Measurements from ENCODE around the gene OPTN.
"Not testable (repeated sequence)": the region's sequence is repeated elsewhere in the genome, so short reads cannot be mapped to it uniquely, and the experiment has no call there.

OPTN gene

DNA sequence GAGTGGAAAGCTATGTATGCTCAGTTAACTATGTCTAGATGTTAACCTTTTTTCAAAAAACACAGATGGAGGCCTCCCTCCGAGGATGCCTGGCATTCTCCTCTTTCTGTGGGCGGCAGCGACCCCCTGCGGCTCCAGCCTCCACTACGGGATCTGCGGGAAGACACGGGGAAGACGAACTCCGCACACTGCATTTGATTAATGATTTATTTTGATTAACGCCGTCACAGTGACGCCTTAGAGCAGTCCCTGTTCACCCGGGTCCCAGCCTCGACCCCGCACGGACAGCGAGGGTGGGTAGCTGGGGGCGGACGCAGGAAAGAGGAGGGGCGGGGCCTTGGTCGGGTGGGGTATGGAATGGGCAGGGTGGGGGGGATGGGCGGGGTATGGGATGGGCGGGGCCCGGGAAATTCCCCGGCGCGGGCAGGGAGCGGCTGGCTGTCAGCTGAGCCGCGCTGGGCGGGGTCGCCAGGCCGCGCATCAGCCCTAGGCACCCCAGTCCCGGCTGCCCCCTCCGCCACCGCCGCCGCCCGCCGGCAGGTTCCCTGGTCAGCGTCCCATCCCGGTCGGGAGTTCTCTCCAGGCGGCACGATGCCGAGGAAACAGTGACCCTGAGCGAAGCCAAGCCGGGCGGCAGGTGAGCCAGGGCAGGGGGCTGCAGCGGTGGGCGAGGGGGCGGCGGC, at the start of gene OPTN:
Gene OPTN (plus strand): TSS at position 498 of the 683 bp plus-strand sequence. CDS start 8,960 bp downstream, outside the sequence.
- H3K4me1 ChIP-seq (ENCODE audit: control insufficient read depth, insufficient read depth, low read length), result no peaks in the 10 kb centered on the region
- no peaks in the 10 kb centered on the region for H3K9me3 ChIP-seq (ENCODE audit: control insufficient read depth, insufficient read depth, low read length)
- H3K9ac ChIP-seq (ENCODE audit: low read depth, low read length), result peak within 1 kb of the TSS; percentile 41
- peak within 1 kb of the TSS; percentile 89 for H3K4me3 ChIP-seq (ENCODE audit: low read depth, low read length)
- no peaks in the 10 kb centered on the region for H3K36me3 ChIP-seq (ENCODE audit: control insufficient read depth, insufficient read depth, low read length)
- no peaks in the 10 kb centered on the region for H3K27me3 ChIP-seq (ENCODE audit: control insufficient read depth, insufficient read depth, low read length)

DNA sequence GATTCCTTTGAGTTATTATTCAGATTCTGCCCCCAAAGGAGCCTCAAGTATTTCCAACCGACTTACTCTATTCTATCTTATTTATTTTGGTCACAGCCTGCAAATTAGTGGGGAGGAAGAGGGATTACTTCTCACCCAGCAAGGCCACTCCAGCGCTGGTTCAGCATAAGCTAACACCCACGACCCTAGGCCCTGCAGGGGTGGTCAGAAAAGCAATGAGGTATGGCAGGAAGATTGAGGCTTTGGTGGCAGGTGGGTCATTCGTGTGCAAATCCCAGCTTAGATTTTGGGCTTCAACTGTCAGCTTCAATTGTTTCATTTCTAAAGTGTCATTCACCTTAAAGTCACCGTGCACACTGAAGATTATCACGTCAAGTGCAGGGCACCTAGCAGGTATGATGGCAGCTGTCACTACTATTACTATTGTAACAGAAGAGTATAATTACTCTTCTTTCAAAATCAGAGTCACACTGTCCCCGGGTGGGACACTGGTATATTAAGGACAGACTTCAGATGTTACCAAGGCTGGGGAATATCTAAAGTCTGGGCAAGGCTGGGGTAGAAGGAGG, 48.8 kb upstream of the OPTN start:
- no peaks in the 10 kb centered on the region for H3K27me3 ChIP-seq (ENCODE audit: control insufficient read depth, insufficient read depth, low read length)
- no peak overlapping the region for H3K9ac ChIP-seq (ENCODE audit: low read depth, low read length)
- no peaks in the 10 kb centered on the region for H3K9me3 ChIP-seq (ENCODE audit: control insufficient read depth, insufficient read depth, low read length)
- H3K4me3 ChIP-seq (ENCODE audit: low read depth, low read length), result no peak overlapping the region
- no peaks in the 10 kb centered on the region for H3K36me3 ChIP-seq (ENCODE audit: control insufficient read depth, insufficient read depth, low read length)
- H3K4me1 ChIP-seq (ENCODE audit: control insufficient read depth, insufficient read depth, low read length), result peaks cover 5% of the 10 kb centered on the region

DNA sequence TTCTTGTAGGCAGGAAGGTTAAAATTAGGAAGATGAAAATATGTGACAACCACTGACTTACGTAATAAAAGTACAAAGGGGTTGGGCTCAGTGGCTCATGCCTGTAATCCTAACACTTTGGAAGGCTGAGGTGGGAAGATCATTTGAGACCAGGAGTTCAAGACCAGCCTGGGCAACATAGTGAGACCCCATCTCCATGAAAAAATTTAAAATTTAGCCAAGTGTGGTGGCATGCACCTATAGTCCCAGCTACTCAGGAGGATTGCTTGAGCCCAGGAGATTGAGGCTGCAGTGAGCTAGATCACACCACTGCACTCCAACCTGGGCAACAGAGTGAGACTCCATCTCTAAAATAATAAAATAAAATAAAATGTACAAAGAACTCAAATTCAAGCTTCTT, 46.8 kb upstream of the OPTN start:
- H3K9me3 ChIP-seq (ENCODE audit: control insufficient read depth, insufficient read depth, low read length); H3K36me3 ChIP-seq (ENCODE audit: control insufficient read depth, insufficient read depth, low read length); H3K9ac ChIP-seq (ENCODE audit: low read depth, low read length); H3K27me3 ChIP-seq (ENCODE audit: control insufficient read depth, insufficient read depth, low read length); H3K4me1 ChIP-seq (ENCODE audit: control insufficient read depth, insufficient read depth, low read length); H3K4me3 ChIP-seq (ENCODE audit: low read depth, low read length): not testable (repeated sequence)

DNA sequence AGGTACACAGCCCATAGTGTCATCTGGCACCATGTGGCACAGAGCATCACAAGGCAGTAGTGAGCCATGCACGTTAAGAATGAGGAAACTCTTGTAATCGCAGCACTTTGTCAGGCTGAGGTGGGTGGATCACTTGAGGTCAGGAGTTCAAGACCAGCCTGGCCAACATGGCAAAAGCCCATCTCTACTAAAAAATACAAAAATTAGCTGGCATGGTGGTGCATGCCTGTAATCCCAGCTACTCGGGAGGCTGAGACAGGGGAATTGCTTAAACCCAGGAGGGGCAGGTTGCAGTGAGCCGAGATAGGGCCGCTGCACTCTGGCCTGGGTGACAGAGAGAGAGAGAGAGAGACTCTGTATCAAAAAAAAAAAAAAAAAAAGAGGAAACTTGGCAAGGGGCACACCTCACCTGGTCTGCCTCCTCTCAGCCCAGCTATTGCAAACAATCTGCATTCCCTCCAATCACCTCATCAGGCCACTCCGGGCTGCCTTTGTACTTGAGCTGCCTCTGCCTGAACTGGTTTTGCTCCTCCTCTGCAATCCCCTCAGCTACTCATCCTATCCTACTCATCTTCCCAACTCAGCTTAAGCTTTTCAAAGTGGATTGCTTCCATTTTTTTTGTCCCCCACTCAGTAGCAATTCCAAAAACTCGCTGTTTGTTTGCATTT, 46.0 kb upstream of the OPTN start:
- peaks cover 2% of the 10 kb centered on the region for H3K4me1 ChIP-seq (ENCODE audit: control insufficient read depth, insufficient read depth, low read length)
- no peak overlapping the region for H3K9ac ChIP-seq (ENCODE audit: low read depth, low read length)
- H3K27me3 ChIP-seq (ENCODE audit: control insufficient read depth, insufficient read depth, low read length), result no peaks in the 10 kb centered on the region
- no peak overlapping the region for H3K4me3 ChIP-seq (ENCODE audit: low read depth, low read length)
- H3K9me3 ChIP-seq (ENCODE audit: control insufficient read depth, insufficient read depth, low read length), result no peaks in the 10 kb centered on the region
- no peaks in the 10 kb centered on the region for H3K36me3 ChIP-seq (ENCODE audit: control insufficient read depth, insufficient read depth, low read length)

DNA sequence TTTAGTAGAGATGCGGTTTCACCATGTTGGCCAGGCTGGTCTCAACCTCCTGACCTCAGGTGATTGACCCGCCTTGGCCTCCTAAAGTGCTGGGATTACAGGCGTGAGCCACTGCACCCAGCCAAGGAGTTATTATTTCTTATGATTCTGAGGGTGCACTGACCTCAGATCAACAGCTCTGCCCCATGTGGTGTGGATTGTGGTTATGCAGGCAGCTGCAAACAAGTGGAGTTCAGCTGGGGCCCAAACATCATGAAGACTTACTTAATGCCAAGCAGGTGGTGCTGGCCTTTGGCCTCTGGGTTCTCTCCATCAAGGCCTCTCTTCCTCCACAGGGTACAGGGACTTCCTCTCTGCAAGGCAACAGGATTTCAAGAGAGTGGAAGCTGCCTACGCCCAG, 45.1 kb upstream of the OPTN start:
- H3K9ac ChIP-seq (ENCODE audit: low read depth, low read length), result no peak overlapping the region
- H3K4me1 ChIP-seq (ENCODE audit: control insufficient read depth, insufficient read depth, low read length), result peaks cover 2% of the 10 kb centered on the region
- H3K9me3 ChIP-seq (ENCODE audit: control insufficient read depth, insufficient read depth, low read length), result no peaks in the 10 kb centered on the region
- H3K27me3 ChIP-seq (ENCODE audit: control insufficient read depth, insufficient read depth, low read length), result no peaks in the 10 kb centered on the region
- H3K4me3 ChIP-seq (ENCODE audit: low read depth, low read length), result no peak overlapping the region
- H3K36me3 ChIP-seq (ENCODE audit: control insufficient read depth, insufficient read depth, low read length), result no peaks in the 10 kb centered on the region

DNA sequence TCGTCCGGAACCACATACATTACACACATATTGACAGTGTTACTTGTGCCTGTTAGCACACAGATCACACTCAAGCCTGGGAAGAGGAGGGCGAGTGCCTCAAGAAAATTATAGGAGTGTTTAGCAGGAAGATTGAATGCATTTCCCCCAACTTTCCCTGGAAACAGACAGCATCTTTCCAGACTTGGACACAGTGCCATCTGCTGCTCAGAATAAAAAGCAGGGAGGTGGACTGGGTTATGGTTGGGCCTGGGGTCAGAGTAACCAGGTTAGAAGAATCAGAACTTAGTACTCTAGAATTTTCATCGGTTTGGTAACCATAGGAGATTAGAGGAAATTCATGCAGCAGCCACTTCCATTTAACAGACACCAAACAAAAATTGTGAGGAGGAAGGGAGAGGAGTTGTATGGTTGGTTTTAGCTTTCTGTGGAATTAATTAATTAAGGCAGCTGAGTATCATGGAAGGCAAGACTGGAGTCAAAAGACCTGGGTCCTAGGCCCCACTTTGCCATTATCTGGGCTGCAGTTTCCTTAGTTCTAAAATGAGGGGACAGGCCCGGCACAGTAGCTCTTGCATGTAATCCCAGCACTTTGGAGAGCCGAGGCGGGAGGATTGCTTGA, 43.4 kb upstream of the OPTN start:
- Histone ChIP-seq H3K36me3 (ENCODE audit: control insufficient read depth, insufficient read depth, low read length) (no peaks in the 10 kb centered on the region), H3K9me3 (ENCODE audit: control insufficient read depth, insufficient read depth, low read length) (no peaks in the 10 kb centered on the region), H3K27me3 (ENCODE audit: control insufficient read depth, insufficient read depth, low read length) (no peaks in the 10 kb centered on the region), H3K4me1 (ENCODE audit: control insufficient read depth, insufficient read depth, low read length) (peaks cover 2% of the 10 kb centered on the region), H3K9ac (ENCODE audit: low read depth, low read length) (no peak overlapping the region), H3K4me3 (ENCODE audit: low read depth, low read length) (no peak overlapping the region)

DNA sequence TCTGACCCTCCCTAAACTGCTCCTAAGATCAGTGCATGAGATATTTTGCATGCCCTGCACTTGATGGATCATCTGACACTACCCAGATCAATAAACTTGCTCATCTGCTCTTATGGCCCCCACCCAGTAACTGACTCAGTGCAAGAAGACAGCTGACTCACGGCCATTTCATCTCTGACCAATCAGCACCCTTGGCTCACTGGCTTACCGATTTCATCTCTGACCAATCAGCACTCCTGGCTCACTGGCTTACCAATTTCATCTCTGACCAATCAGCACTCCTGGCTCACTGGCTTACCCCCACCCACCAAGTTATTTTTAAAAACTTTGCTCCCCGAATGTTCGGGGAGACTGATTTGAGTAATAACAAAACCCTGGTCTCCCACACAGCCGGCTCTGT, 37.2 kb upstream of the OPTN start:
- Histone ChIP-seq H3K4me3 (ENCODE audit: low read depth, low read length) (no peak overlapping the region), H3K9ac (ENCODE audit: low read depth, low read length) (no peak overlapping the region), H3K4me1 (ENCODE audit: control insufficient read depth, insufficient read depth, low read length) (peaks cover 4% of the 10 kb centered on the region), H3K27me3 (ENCODE audit: control insufficient read depth, insufficient read depth, low read length) (no peaks in the 10 kb centered on the region), H3K36me3 (ENCODE audit: control insufficient read depth, insufficient read depth, low read length) (no peaks in the 10 kb centered on the region), H3K9me3 (ENCODE audit: control insufficient read depth, insufficient read depth, low read length) (no peaks in the 10 kb centered on the region)

DNA sequence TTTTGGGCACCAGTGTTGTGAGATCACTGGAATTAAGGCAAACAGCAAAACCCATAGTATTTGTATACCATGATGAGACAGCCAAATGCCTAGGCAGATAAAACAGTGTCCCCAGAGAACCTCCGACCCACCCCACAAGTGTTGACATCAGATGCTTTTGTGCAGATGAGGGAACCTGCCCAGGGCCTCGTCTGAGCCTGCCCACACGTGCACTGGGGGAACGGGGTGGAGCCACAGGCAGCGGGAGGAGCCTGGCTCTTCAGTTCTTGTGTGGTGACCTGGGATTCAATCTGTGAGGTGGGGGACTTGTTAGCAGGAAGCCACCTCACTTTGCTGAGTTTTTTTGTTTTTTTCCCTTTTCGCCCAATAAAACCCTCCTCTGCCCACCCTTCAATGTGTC, 33.4 kb upstream of the OPTN start:
- Histone ChIP-seq H3K9me3 (ENCODE audit: control insufficient read depth, insufficient read depth, low read length) (no peaks in the 10 kb centered on the region), H3K27me3 (ENCODE audit: control insufficient read depth, insufficient read depth, low read length) (no peaks in the 10 kb centered on the region), H3K4me1 (ENCODE audit: control insufficient read depth, insufficient read depth, low read length) (peaks cover 2% of the 10 kb centered on the region), H3K9ac (ENCODE audit: low read depth, low read length) (no peak overlapping the region), H3K36me3 (ENCODE audit: control insufficient read depth, insufficient read depth, low read length) (no peaks in the 10 kb centered on the region), H3K4me3 (ENCODE audit: low read depth, low read length) (no peak overlapping the region)

DNA sequence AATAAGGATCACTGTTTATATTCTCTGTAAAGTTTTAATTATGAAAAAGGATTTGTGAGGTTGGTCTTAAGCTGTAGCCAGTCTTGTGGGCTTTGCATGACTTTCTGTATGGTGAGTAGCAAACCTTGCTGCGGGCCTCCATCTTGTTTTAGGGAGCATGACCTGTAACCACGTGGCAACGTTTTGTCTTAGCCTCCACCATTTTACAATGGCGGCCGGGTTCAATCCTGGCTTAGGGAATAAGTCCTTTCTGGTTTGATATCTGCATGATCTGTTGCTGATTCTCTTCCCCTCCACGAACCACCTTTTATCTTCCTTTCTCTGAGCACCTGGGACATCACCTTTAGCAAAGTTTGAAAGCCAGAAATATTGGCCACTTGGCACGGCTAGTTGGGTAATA, 32.5 kb upstream of the OPTN start:
- peaks cover 2% of the 10 kb centered on the region for H3K4me1 ChIP-seq (ENCODE audit: control insufficient read depth, insufficient read depth, low read length)
- no peak overlapping the region for H3K9ac ChIP-seq (ENCODE audit: low read depth, low read length)
- H3K27me3 ChIP-seq (ENCODE audit: control insufficient read depth, insufficient read depth, low read length), result no peaks in the 10 kb centered on the region
- H3K36me3 ChIP-seq (ENCODE audit: control insufficient read depth, insufficient read depth, low read length), result no peaks in the 10 kb centered on the region
- H3K9me3 ChIP-seq (ENCODE audit: control insufficient read depth, insufficient read depth, low read length), result no peaks in the 10 kb centered on the region
- H3K4me3 ChIP-seq (ENCODE audit: low read depth, low read length), result no peak overlapping the region

DNA sequence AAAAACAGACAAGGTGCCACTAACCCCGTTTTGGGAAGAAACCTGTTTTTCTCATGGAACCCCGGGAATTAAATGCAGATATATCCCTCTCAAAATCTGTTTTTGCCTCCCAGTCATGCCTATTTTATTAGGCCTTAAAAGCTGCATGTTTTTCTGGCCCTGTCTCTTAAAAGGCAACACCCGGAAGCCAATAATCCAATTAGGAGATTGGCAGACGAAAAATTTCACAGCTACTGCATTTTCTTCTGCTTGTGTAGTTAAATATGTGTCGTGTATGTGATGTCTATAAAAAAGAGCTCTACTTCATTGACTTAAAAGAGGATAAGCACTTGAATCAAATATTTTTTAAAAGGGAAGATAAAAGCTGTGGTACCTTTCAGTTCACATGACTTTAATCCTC, 31.9 kb upstream of the OPTN start:
- Histone ChIP-seq H3K27me3 (ENCODE audit: control insufficient read depth, insufficient read depth, low read length) (no peaks in the 10 kb centered on the region), H3K36me3 (ENCODE audit: control insufficient read depth, insufficient read depth, low read length) (no peaks in the 10 kb centered on the region), H3K9ac (ENCODE audit: low read depth, low read length) (no peak overlapping the region), H3K4me1 (ENCODE audit: control insufficient read depth, insufficient read depth, low read length) (peaks cover 2% of the 10 kb centered on the region), H3K4me3 (ENCODE audit: low read depth, low read length) (no peak overlapping the region), H3K9me3 (ENCODE audit: control insufficient read depth, insufficient read depth, low read length) (no peaks in the 10 kb centered on the region)

DNA sequence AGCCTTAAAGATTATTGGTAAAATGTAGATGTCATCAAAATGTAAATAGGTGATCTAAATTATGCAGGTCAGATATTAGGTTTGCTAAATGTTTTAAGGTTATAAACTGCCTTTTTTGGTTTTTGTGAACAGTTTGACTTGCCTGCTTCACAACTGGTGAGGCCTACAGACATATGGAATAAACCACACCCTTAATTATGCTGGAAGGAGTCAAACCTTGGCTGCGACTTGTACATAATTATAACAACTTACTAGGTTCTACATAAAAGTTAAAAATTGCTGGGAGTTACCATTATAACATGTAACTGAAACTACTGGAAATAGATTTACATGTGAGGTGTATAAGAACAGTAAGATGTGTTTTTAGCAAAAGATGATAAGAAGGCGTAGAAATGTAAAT, 31.5 kb upstream of the OPTN start:
- Histone ChIP-seq H3K4me1 (ENCODE audit: control insufficient read depth, insufficient read depth, low read length) (peaks cover 2% of the 10 kb centered on the region), H3K9me3 (ENCODE audit: control insufficient read depth, insufficient read depth, low read length) (no peaks in the 10 kb centered on the region)

DNA sequence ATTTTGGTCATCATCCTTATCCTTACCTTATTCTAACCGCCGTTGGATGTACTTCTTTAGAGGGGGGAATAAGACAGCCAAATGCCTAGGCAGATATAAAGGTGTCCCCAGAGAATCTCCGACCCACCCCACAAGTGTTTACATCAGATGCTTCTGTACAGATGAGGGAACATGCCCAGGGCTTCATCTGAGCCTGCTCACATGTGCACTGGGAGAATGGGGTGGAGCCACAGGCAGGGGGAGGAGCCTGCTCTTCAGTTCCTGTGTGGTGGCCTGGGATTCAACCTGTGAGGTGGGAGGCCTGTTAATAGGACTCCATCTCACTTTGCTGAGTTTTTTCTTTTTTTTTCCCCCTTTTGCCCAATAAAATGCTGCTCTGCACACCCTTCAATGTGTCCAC, 27.6 kb upstream of the OPTN start:
- no peaks in the 10 kb centered on the region for H3K27me3 ChIP-seq (ENCODE audit: control insufficient read depth, insufficient read depth, low read length)
- H3K9ac ChIP-seq (ENCODE audit: low read depth, low read length), result no peak overlapping the region
- no peaks in the 10 kb centered on the region for H3K9me3 ChIP-seq (ENCODE audit: control insufficient read depth, insufficient read depth, low read length)
- no peaks in the 10 kb centered on the region for H3K4me1 ChIP-seq (ENCODE audit: control insufficient read depth, insufficient read depth, low read length)
- H3K4me3 ChIP-seq (ENCODE audit: low read depth, low read length), result no peak overlapping the region
- H3K36me3 ChIP-seq (ENCODE audit: control insufficient read depth, insufficient read depth, low read length), result no peaks in the 10 kb centered on the region

More for the DNA sequence above, 31.5 kb upstream of the OPTN start:
- Histone ChIP-seq H3K9ac (ENCODE audit: low read depth, low read length) (no peak overlapping the region), H3K4me3 (ENCODE audit: low read depth, low read length) (no peak overlapping the region), H3K27me3 (ENCODE audit: control insufficient read depth, insufficient read depth, low read length) (no peaks in the 10 kb centered on the region), H3K36me3 (ENCODE audit: control insufficient read depth, insufficient read depth, low read length) (no peaks in the 10 kb centered on the region)

Measured in iPS-15b (cell line).